HepG2 (cell line): ENCODE data around the gene NINJ2. TPM values are rescaled to one million over a fixed set of nuclear protein-coding genes. Genes with fewer than 3 reads are reported as not detected.

ENCODE experiments used
- ATAC-seq: fragments of 200-7000 bp; cut with Tn5 transposase; 3 replicates; pipeline ENCODE4 v1.9.1; 2020; ENCODE audit warnings: mild to moderate bottlenecking, moderate library complexity
- BruUV-seq: library from RNA; stranded (reverse); fragments of 400-500 nt; replicated peaks from 2 replicates; lab custom pipeline; 2021; lab: Mats Ljungman, UMichigan
- CTCF ChIA-PET: fragments of 300-600 bp; formaldehyde crosslinking; extraction: SDS; loops from one replicate; lab custom pipeline; 2021; ENCODE audit warnings: low total read pairs, inconsistent platforms, low intra/inter-chr PET ratio; lab: Yijun Ruan, JAX
- POLR2A ChIA-PET: fragments of 350-600 bp; sonication (Branson Sonifier 250); formaldehyde crosslinking; loops from one replicate; lab custom pipeline; 2020; ENCODE audit warnings: antibody characterized with exemption, inconsistent platforms; lab: Yijun Ruan, JAX
- DNase-seq: peaks from one replicate; pipeline ENCODE4 v3.0.0-alpha.2; 2015; ENCODE audit warnings: low spot score
- FAIRE-seq: peaks from 3 replicates; lab custom pipeline; 2011; peaks lifted over from hg19 to GRCh38; lab: Jason Lieb, UNC
- H2AFZ ChIP-seq: one replicate; pipeline ENCODE4 v1.6.1; 2011; ENCODE audit warnings: low read length, inconsistent platforms
- H3K27ac ChIP-seq: fragments of 300-600 bp; 3 replicates; pipeline ENCODE4 v1.8.0; 2011; ENCODE audit warnings: mixed run types, mild to moderate bottlenecking, mixed read lengths, low read length, inconsistent platforms; ENCODE audit not compliant: insufficient read depth; ENCODE audit errors: extremely low read length
- H3K27me3 ChIP-seq, 2 experiments: fragments of 200-600 bp in 1 of 2; 2 replicates in 1 of 2; 3 replicates in 1 of 2; pipeline versions ENCODE4 v1.6.0 to v1.8.0; 2011; ENCODE audit warnings: low read length in 2 of 2, mild to moderate bottlenecking in 2 of 2, moderate library complexity in 2 of 2, inconsistent platforms in 1 of 2; ENCODE audit not compliant: insufficient read depth in 2 of 2, control insufficient read depth in 1 of 2
- H3K36me3 ChIP-seq, 2 experiments: fragments of 200-600 bp in 1 of 2; replicated peaks in 1 of 2; 2 replicates in 1 of 2; 3 replicates in 1 of 2; pipeline versions ENCODE4 v1.5.1 to v1.8.0; 2011; ENCODE audit warnings: low read length in 2 of 2, inconsistent platforms in 1 of 2; ENCODE audit not compliant: insufficient read depth in 2 of 2, control insufficient read depth in 1 of 2
- H3K4me1 ChIP-seq: 2 replicates; pipeline ENCODE4 v1.5.1; 2012; ENCODE audit warnings: low read length, inconsistent platforms; ENCODE audit not compliant: insufficient read depth
- H3K4me2 ChIP-seq: 2 replicates; pipeline ENCODE4 v1.6.0; 2011; ENCODE audit warnings: low read depth, low read length, inconsistent platforms
- H3K4me3 ChIP-seq, 3 experiments: fragments of 200-600 bp in 1 of 3; sonication (generic), shearing (Covaris generic) in 1 of 3; replicated peaks in 1 of 3; 2 replicates each; pipeline ENCODE4 v1.5.1; 2011 to 2016; ENCODE audit warnings: low read length in 3 of 3, inconsistent platforms in 2 of 3, low read depth in 2 of 3, mild to moderate bottlenecking in 2 of 3, control low read depth in 1 of 3, mixed read lengths in 1 of 3; ENCODE audit not compliant: insufficient read depth in 1 of 3
- H3K79me2 ChIP-seq: one replicate; pipeline ENCODE4 v1.6.1; 2011; ENCODE audit warnings: low read length, inconsistent platforms; ENCODE audit not compliant: insufficient read depth
- H3K9ac ChIP-seq: 2 replicates; pipeline ENCODE4 v1.6.0; 2011; ENCODE audit warnings: mild to moderate bottlenecking, low read depth, low read length, inconsistent platforms; ENCODE audit not compliant: insufficient read depth
- H3K9me3 ChIP-seq: 2 replicates; pipeline ENCODE4 v1.5.1; 2012; ENCODE audit warnings: mild to moderate bottlenecking, low read length
- H4K20me1 ChIP-seq: 2 replicates; pipeline ENCODE4 v1.6.0; 2011; ENCODE audit warnings: inconsistent platforms, mild to moderate bottlenecking, low read length, moderate library complexity; ENCODE audit not compliant: insufficient read depth
- HNRNPL ChIP-seq: fragments of 200-400 bp; formaldehyde crosslinking; IDR thresholded peaks from 2 replicates; pipeline ENCODE4 v1.6.1; 2017; ENCODE audit warnings: mild to moderate bottlenecking, low read depth, low read length
- RBM39 ChIP-seq: fragments of 200-400 bp; formaldehyde crosslinking; IDR thresholded peaks from one replicate; pipeline ENCODE4 v1.6.1; 2018; ENCODE audit warnings: antibody characterized with exemption, mild to moderate bottlenecking, low read depth, low read length; ENCODE audit not compliant: poor library complexity, severe bottlenecking
- ZBTB3 ChIP-seq: sonication (generic); formaldehyde crosslinking; IDR thresholded peaks from 2 replicates; pipeline ENCODE4 v1.4.0; 2020; ENCODE audit warnings: low read depth, mild to moderate bottlenecking, moderate library complexity, missing genetic modification reagents, borderline replicate concordance
- ZNF24 ChIP-seq: fragments of 450-650 bp; IDR thresholded peaks from 2 replicates; pipeline ENCODE4 v1.6.1; 2017; ENCODE audit warnings: antibody characterized with exemption, mild to moderate bottlenecking
- ZNF670 ChIP-seq: sonication (generic); formaldehyde crosslinking; IDR thresholded peaks from 2 replicates; pipeline ENCODE4 v1.8.0; 2022; ENCODE audit warnings: mild to moderate bottlenecking, missing genetic modification reagents, borderline replicate concordance
- ZNF781 ChIP-seq: sonication (generic); formaldehyde crosslinking; IDR thresholded peaks from 2 replicates; pipeline ENCODE4 v1.5.1; 2020; ENCODE audit warnings: borderline replicate concordance, mild to moderate bottlenecking, missing genetic modification reagents; ENCODE audit errors: not compliant biosample characterization
- ZSCAN22 ChIP-seq: sonication (generic); formaldehyde crosslinking; IDR thresholded peaks from 2 replicates; pipeline ENCODE4 v1.4.0; 2020; ENCODE audit warnings: mild to moderate bottlenecking, missing genetic modification reagents
- WGBS: methylation state at CpG from one replicate; pipeline ENCODE4 v1.1.6; 2017; ENCODE audit warnings: low lambda C conversion rate; 5-methylcytosine and 5-hydroxymethylcytosine counted together
- in situ Hi-C: cut with HindIII; loops from 2 replicates; pipeline ENCODE4 v1.10.0; 2017; ENCODE audit warnings: low pct_unique_long_range_greater_than_20kb; ENCODE audit not compliant: extremely low pct_ligation_motif_present
- intact Hi-C: fragments of 100-400 bp; cut with micrococcal nuclease; formaldehyde crosslinking; loops from one replicate; pipeline ENCODE4 v1.10.0; 2022; ENCODE audit not compliant: unreplicated experiment
- polyA plus RNA-seq, 8 experiments: library from polyadenylated mRNA; depleted of rRNA in 3 of 8; stranded (reverse) in 7 of 8; unstranded in 1 of 8; fragments of >200 nt; fragmentation: Illumina TruSeq in 4 of 8; extraction: Trizol in 4 of 8; gene quantifications; 2 replicates each; pipeline versions ENCODE4 v1.2.1 to v1.2.3, GENCODE V29; 2011 to 2016; ENCODE audit warnings: low read depth in 4 of 8, missing spikeins in 1 of 8, mixed read lengths in 1 of 8; ENCODE audit not compliant: insufficient read depth in 1 of 8
- total RNA-seq, 5 experiments: library from RNA; depleted of rRNA; stranded (reverse); fragments of >200 nt; fragmentation: Illumina TruSeq; extraction: Trizol; gene quantifications; 2 replicates each; pipeline ENCODE4 v1.2.3, GENCODE V29; 2016; ENCODE audit warnings: low read depth in 1 of 5
- TF ChIP-seq, protein P1 (sequence below): sonication (generic); formaldehyde crosslinking; IDR thresholded peaks from 2 replicates; pipeline ENCODE4 v1.5.0; 2020; ENCODE audit warnings: missing genetic modification reagents, mild to moderate bottlenecking, borderline replicate concordance
- TF ChIP-seq, protein P2 (sequence below): sonication (generic); formaldehyde crosslinking; IDR thresholded peaks from 2 replicates; pipeline ENCODE4 v1.4.0; 2020; ENCODE audit warnings: missing genetic modification reagents, low read depth, mild to moderate bottlenecking, borderline replicate concordance
- TF ChIP-seq, protein P3 (sequence below): sonication (generic); formaldehyde crosslinking; IDR thresholded peaks from 2 replicates; pipeline ENCODE4 v1.4.0; 2020; ENCODE audit warnings: missing genetic modification reagents, borderline replicate concordance
- TF ChIP-seq, protein P4 (sequence below): sonication (generic); formaldehyde crosslinking; IDR thresholded peaks from 2 replicates; pipeline ENCODE4 v1.8.1; 2023; ENCODE audit warnings: mild to moderate bottlenecking, inconsistent platforms, moderate library complexity, missing genetic modification reagents, borderline replicate concordance

The NINJ2 gene
- total and polyA plus RNA-seq, 2 of the 13 experiments (the other 11 are each of a cell fraction or from before 2014, with no cell fraction given), result 0.62 to 3.8 TPM

DNA sequence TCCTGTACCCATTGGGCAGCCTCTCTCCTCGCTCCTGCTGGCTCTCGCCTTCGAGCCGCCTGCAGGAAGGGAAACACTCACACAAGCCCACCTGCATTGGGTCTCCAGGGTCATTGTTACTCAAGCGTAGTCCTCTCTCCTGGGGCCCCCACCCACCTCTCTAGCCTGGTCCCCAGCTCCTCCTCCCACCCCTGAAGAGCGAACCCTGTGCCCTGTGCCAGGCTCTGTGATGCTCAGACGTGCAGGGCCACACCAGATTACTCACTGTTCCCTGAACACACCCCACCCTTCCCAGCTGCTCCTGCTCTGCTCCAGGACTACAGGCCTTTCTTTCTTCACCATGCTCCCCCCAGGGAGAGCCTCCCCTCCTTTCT is 88.1 kb downstream of the NINJ2 start:
- intact Hi-C loops, result loop anchor here (5.0 to 10.0 kb wide), 3 partner anchors 42 to 1030 kb away; no protein-coding TSS in a partner anchor
- H3K79me2 ChIP-seq, result no peaks in the 10 kb centered on the region
- no peaks in the 10 kb centered on the region for H3K36me3 ChIP-seq
- no peak overlapping the region; the same call in none of the 2 replicates for H3K9ac ChIP-seq
- peaks cover 88% of the 10 kb centered on the region for H3K4me1 ChIP-seq
- H3K27me3 ChIP-seq, result no peaks in the 10 kb centered on the region; a peak in 1 of 5 replicates
- in situ Hi-C loops, result loop anchor here (10.0 kb wide), 1 partner anchor 240 kb away; no protein-coding TSS in a partner anchor
- BruUV-seq, result no TSS peak
- DNase-seq (no peak), ATAC-seq (no peak), FAIRE-seq (no peak)
- no peak overlapping the region for H2AFZ ChIP-seq
- TF ChIP-seq ZNF781 (no peak), ZBTB3 (CRISPR knock-in tag) (no peak), ZNF24 (no peak), RBM39 (peak; percentile 1), ZSCAN22 (no peak), HNRNPL (0 out of 2 replicates have a peak, but pooled peaks have one; percentile 46), ZNF670 (0 out of 2 replicates have a peak, but pooled peaks have one; percentile 48)
- TF ChIP-seq, protein P1, sequence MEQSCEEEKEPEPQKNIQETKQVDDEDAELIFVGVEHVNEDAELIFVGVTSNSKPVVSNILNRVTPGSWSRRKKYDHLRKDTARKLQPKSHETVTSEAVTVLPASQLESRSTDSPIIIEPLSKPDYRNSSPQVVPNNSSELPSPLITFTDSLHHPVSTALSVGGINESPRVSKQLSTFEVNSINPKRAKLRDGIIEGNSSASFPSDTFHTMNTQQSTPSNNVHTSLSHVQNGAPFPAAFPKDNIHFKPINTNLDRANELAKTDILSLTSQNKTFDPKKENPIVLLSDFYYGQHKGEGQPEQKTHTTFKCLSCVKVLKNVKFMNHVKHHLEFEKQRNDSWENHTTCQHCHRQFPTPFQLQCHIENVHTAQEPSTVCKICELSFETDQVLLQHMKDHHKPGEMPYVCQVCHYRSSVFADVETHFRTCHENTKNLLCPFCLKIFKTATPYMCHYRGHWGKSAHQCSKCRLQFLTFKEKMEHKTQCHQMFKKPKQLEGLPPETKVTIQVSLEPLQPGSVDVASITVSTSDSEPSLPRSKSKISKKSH, result peak; percentile 36; the same call in 1 of the 2 replicates
- TF ChIP-seq, protein P2, sequence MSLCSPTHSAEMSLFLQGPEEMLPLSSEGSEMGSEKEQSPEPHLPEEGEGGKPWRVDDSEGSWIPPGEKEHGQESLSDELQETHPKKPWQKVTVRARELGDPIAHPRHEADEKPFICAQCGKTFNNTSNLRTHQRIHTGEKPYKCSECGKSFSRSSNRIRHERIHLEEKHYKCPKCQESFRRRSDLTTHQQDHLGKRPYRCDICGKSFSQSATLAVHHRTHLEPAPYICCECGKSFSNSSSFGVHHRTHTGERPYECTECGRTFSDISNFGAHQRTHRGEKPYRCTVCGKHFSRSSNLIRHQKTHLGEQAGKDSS, result no peak
- TF ChIP-seq, protein P3, sequence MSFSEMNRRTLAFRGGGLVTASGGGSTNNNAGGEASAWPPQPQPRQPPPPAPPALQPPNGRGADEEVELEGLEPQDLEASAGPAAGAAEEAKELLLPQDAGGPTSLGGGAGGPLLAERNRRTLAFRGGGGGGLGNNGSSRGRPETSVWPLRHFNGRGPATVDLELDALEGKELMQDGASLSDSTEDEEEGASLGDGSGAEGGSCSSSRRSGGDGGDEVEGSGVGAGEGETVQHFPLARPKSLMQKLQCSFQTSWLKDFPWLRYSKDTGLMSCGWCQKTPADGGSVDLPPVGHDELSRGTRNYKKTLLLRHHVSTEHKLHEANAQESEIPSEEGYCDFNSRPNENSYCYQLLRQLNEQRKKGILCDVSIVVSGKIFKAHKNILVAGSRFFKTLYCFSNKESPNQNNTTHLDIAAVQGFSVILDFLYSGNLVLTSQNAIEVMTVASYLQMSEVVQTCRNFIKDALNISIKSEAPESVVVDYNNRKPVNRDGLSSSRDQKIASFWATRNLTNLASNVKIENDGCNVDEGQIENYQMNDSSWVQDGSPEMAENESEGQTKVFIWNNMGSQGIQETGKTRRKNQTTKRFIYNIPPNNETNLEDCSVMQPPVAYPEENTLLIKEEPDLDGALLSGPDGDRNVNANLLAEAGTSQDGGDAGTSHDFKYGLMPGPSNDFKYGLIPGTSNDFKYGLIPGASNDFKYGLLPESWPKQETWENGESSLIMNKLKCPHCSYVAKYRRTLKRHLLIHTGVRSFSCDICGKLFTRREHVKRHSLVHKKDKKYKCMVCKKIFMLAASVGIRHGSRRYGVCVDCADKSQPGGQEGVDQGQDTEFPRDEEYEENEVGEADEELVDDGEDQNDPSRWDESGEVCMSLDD (CRISPR knock-in tag), result 0 out of 2 replicates have a peak, but pooled peaks have one; percentile 3
- TF ChIP-seq, protein P4, sequence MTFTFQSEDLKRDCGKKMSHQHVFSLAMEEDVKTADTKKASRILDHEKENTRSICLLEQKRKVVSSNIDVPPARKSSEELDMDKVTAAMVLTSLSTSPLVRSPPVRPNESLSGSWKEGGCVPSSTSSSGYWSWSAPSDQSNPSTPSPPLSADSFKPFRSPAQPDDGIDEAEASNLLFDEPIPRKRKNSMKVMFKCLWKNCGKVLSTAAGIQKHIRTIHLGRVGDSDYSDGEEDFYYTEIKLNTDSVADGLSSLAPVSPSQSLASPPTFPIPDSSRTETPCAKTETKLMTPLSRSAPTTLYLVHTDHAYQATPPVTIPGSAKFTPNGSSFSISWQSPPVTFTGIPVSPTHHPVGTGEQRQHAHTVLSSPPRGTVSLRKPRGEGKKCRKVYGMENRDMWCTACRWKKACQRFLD (CRISPR knock-in tag), result 0 out of 2 replicates have a peak, but pooled peaks have one; percentile 11
- CTCF ChIA-PET, result interaction anchor here (3.3 kb wide), 1 partner anchor 176 kb away, joined by 28 read pairs; the partner anchor contains the start of gene WNK1
- no peaks in the 10 kb centered on the region for H3K9me3 ChIP-seq
- no peak overlapping the region for H3K4me3 ChIP-seq
- WGBS, result 56% methylated on average over 2 of the region's 7 CpGs
- H3K4me2 ChIP-seq, result no peak overlapping the region
- peak overlapping the region; percentile 86 for H3K27ac ChIP-seq
- POLR2A ChIA-PET, result interaction anchor here (1.6 to 5.3 kb wide), 3 partner anchors 57 to 176 kb away, joined by 5 to 42 read pairs (median 11); partner anchors contain the start of gene WNK1
- H4K20me1 ChIP-seq, result no peaks in the 10 kb centered on the region
